ENCODE data around the gene NEU2.

NEU2 gene

DNA sequence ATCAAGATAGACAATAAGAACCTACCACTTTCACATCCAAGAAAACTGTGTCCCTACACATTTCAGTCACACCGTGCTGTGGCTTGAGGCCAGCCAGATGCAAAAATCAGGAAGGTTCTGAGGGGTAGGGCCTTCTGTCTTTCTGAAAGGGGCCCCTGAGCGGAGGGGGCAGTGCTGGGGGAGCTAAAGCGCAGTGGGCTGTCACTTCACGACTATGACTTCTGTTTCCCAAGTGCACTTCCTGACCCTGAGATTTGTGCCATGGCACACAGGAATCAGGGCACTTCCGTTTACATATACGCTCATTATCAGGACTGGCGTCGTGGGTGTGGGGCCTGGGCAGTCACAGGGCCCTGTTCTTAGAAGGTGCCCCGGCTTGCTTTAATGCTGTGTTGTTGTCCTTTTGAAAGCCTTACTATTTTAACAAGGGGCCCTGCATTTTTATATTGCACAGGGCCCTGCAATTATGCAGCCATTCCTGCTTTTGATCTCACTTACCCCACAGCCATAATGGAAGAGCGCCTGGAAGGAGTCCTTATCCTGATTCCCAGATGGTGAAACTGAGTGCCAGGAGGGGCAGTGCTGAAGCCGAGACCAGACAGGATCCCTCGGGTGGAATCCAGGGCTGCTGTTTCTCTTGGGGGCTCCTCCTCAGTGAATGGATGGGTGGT is 20.0 kb upstream of the NEU2 start:
- Histone ChIP-seq H3K27me3 (ENCODE audit: control insufficient read depth, low read length) (no peaks in the 10 kb centered on the region), H3K79me2 (ENCODE audit: control insufficient read depth, low read length) (no peaks in the 10 kb centered on the region), H3K4me1 (ENCODE audit: control insufficient read depth, low read length) (0 out of 2 replicates have a peak, but pooled peaks cover 3% of the 10 kb centered on the region), H3K9me2 (replicated peaks; ENCODE audit: control insufficient read depth, low read length) (no peaks in the 10 kb centered on the region), H3F3A (ENCODE audit: control insufficient read depth, insufficient read depth) (no peaks in the 10 kb centered on the region), H3K36me3 (ENCODE audit: control insufficient read depth, low read length) (no peaks in the 10 kb centered on the region), H4K20me1 (ENCODE audit: control insufficient read depth, insufficient read depth, low read depth, low read length) (no peaks in the 10 kb centered on the region), H3K4me3 (ENCODE audit: low read length) (no peak overlapping the region), H3K9me3 (ENCODE audit: control insufficient read depth, insufficient read depth, low read length) (no peaks in the 10 kb centered on the region), H3K27ac (ENCODE audit: low read depth, low read length) (no peak overlapping the region), H3K4me2 (ENCODE audit: low read length) (no peak overlapping the region)
- no peak for TF ChIP-seq EZH2phosphoT487 (IDR thresholded peaks at IDR 0.05; ENCODE audit: borderline replicate concordance, low read length)
- TF ChIP-seq, protein P1, sequence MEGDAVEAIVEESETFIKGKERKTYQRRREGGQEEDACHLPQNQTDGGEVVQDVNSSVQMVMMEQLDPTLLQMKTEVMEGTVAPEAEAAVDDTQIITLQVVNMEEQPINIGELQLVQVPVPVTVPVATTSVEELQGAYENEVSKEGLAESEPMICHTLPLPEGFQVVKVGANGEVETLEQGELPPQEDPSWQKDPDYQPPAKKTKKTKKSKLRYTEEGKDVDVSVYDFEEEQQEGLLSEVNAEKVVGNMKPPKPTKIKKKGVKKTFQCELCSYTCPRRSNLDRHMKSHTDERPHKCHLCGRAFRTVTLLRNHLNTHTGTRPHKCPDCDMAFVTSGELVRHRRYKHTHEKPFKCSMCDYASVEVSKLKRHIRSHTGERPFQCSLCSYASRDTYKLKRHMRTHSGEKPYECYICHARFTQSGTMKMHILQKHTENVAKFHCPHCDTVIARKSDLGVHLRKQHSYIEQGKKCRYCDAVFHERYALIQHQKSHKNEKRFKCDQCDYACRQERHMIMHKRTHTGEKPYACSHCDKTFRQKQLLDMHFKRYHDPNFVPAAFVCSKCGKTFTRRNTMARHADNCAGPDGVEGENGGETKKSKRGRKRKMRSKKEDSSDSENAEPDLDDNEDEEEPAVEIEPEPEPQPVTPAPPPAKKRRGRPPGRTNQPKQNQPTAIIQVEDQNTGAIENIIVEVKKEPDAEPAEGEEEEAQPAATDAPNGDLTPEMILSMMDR (IDR thresholded peaks at IDR 0.05; ENCODE audit: low read depth, low read length, poor library complexity, severe bottlenecking), result no peak

DNA sequence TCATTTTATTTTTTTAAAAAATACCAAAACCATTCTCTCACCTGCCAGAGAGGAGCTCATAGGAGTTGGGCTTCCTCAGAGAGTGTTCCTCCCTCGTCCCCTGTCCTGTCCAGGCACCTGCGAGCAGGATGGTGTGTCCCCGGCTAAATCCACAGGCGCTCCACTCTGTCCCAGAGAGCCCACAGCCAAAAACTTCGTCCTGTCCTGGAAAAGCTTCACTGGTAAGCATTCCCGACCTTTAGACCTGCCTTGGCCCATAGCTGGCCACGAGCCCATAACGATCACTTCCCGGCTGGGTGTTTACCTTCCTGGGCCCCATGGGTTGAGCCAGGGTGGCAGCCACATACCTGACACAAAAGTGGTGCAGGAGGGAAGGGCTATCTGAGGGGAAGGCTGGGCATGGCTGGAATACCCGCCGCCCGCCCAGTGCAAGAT is 19.4 kb upstream of the NEU2 start, which contains the start of gene NGEF:
Gene NGEF, minus strand, starts transcription at position 230 of the 435 bp plus-strand sequence. CDS start 38,366 bp downstream, outside the sequence.
- H3K4me3 ChIP-seq (ENCODE audit: low read length), result no peak within 1 kb of the TSS
- no peak within 1 kb of the TSS for H3K27ac ChIP-seq (ENCODE audit: low read depth, low read length)
- no peaks in the 10 kb centered on the region for H3K9me3 ChIP-seq (ENCODE audit: control insufficient read depth, insufficient read depth, low read length)

GRCh38 chr2:233013650-233014049 is 18.8 kb upstream of the NEU2 start:
- H3K79me2 ChIP-seq (ENCODE audit: control insufficient read depth, low read length), result no peaks in the 10 kb centered on the region
- H3K4me2 ChIP-seq (ENCODE audit: low read length), result no peak overlapping the region

More for the DNA sequence above, 19.4 kb upstream of the NEU2 start, which contains the start of gene NGEF:
- H3K36me3 ChIP-seq (ENCODE audit: control insufficient read depth, low read length), result no peaks in the 10 kb centered on the region
- no peaks in the 10 kb centered on the region for H3F3A ChIP-seq (ENCODE audit: control insufficient read depth, insufficient read depth)
- no peaks in the 10 kb centered on the region for H3K27me3 ChIP-seq (ENCODE audit: control insufficient read depth, low read length)
- TF ChIP-seq, protein P1 (IDR thresholded peaks at IDR 0.05; ENCODE audit: low read depth, low read length, poor library complexity, severe bottlenecking), result no peak
- no peak for TF ChIP-seq EZH2phosphoT487 (IDR thresholded peaks at IDR 0.05; ENCODE audit: borderline replicate concordance, low read length)
- H4K20me1 ChIP-seq (ENCODE audit: control insufficient read depth, insufficient read depth, low read depth, low read length), result no peaks in the 10 kb centered on the region
- H3K79me2 ChIP-seq (ENCODE audit: control insufficient read depth, low read length), result no peaks in the 10 kb centered on the region
- H3K4me1 ChIP-seq (ENCODE audit: control insufficient read depth, low read length), result 0 out of 2 replicates have a peak, but pooled peaks cover 3% of the 10 kb centered on the region
- H3K4me2 ChIP-seq (ENCODE audit: low read length), result no peak within 1 kb of the TSS
- H3K9me2 ChIP-seq (replicated peaks; ENCODE audit: control insufficient read depth, low read length), result no peaks in the 10 kb centered on the region

More at GRCh38 chr2:233013650-233014049, 18.8 kb upstream of the NEU2 start:
- no peaks in the 10 kb centered on the region for H3K9me3 ChIP-seq (ENCODE audit: control insufficient read depth, insufficient read depth, low read length)
- no peaks in the 10 kb centered on the region for H4K20me1 ChIP-seq (ENCODE audit: control insufficient read depth, insufficient read depth, low read depth, low read length)
- H3K4me1 ChIP-seq (ENCODE audit: control insufficient read depth, low read length), result 0 out of 2 replicates have a peak, but pooled peaks cover 3% of the 10 kb centered on the region
- no peaks in the 10 kb centered on the region for H3K27me3 ChIP-seq (ENCODE audit: control insufficient read depth, low read length)
- no peak overlapping the region for H3K27ac ChIP-seq (ENCODE audit: low read depth, low read length)
- H3K36me3 ChIP-seq (ENCODE audit: control insufficient read depth, low read length), result no peaks in the 10 kb centered on the region
- TF ChIP-seq, protein P1 (IDR thresholded peaks at IDR 0.05; ENCODE audit: low read depth, low read length, poor library complexity, severe bottlenecking), result no peak
- no peak for TF ChIP-seq EZH2phosphoT487 (IDR thresholded peaks at IDR 0.05; ENCODE audit: borderline replicate concordance, low read length)
- H3K9me2 ChIP-seq (replicated peaks; ENCODE audit: control insufficient read depth, low read length), result no peaks in the 10 kb centered on the region
- no peak overlapping the region for H3K4me3 ChIP-seq (ENCODE audit: low read length)
- no peaks in the 10 kb centered on the region for H3F3A ChIP-seq (ENCODE audit: control insufficient read depth, insufficient read depth)
